K562 (cell line): ENCODE results near the gene UBA52. TPM values are rescaled to one million over a fixed set of nuclear protein-coding genes. Genes with fewer than 3 reads are reported as not detected.

Source experiments
- CBFA2T3 ChIP-seq: fragments of 450-650 bp; IDR thresholded peaks from 2 replicates; pipeline ENCODE4 v1.6.1; 2017
- E2F1 ChIP-seq: sonication (generic); formaldehyde crosslinking; IDR thresholded peaks from 2 replicates; pipeline ENCODE4 v1.8.1; 2023; ENCODE audit warnings: mild to moderate bottlenecking, missing genetic modification reagents, moderate library complexity
- ELF2 ChIP-seq: fragments of 250-450 bp; sonication (Bioruptor Pico); IDR thresholded peaks from 2 replicates; pipeline ENCODE4 v1.5.0; 2021; ENCODE audit warnings: mild to moderate bottlenecking
- FOXA1 ChIP-seq: fragments of 450-650 bp; IDR thresholded peaks from 2 replicates; pipeline ENCODE4 v1.6.1; 2016; ENCODE audit warnings: mild to moderate bottlenecking, borderline replicate concordance
- HCFC1 ChIP-seq: IDR thresholded peaks from 2 replicates; pipeline ENCODE4 v1.6.1; 2012; ENCODE audit warnings: low read depth, low read length, improper control_type of control experiment
- HLTF ChIP-seq: fragments of 450-650 bp; IDR thresholded peaks from 2 replicates; pipeline ENCODE4 v1.6.1; 2016
- NCOA4 ChIP-seq: fragments of 450-650 bp; IDR thresholded peaks from 2 replicates; pipeline ENCODE4 v1.6.1; 2018; ENCODE audit warnings: mild to moderate bottlenecking; ENCODE audit not compliant: partially characterized antibody
- NFE2 ChIP-seq: IDR thresholded peaks from 2 replicates; pipeline ENCODE4 v1.6.1; 2014; ENCODE audit warnings: antibody characterized with exemption, low read depth
- PHF20 ChIP-seq: fragments of 450-650 bp; IDR thresholded peaks from 2 replicates; pipeline ENCODE4 v1.6.1; 2018; ENCODE audit not compliant: partially characterized antibody
- POLR2G ChIP-seq: fragments of 200-400 bp; formaldehyde crosslinking; IDR thresholded peaks from 2 replicates; pipeline ENCODE4 v1.6.1; 2017; ENCODE audit warnings: low read depth, mild to moderate bottlenecking, antibody characterized with exemption, low read length, moderate library complexity
- PREB ChIP-seq: sonication (generic); formaldehyde crosslinking; IDR thresholded peaks from 2 replicates; pipeline ENCODE4 v1.8.1; 2023; ENCODE audit warnings: mild to moderate bottlenecking, missing genetic modification reagents
- RBM22 ChIP-seq: fragments of 200-400 bp; formaldehyde crosslinking; IDR thresholded peaks from 2 replicates; pipeline ENCODE4 v1.6.1; 2018; ENCODE audit warnings: low read length, low read depth; ENCODE audit not compliant: poor library complexity, severe bottlenecking
- SIN3B ChIP-seq: fragments of 450-650 bp; IDR thresholded peaks from 2 replicates; pipeline ENCODE4 v1.6.1; 2017; ENCODE audit warnings: low read depth, mild to moderate bottlenecking, moderate library complexity
- STAT5A ChIP-seq: IDR thresholded peaks from 2 replicates; pipeline ENCODE4 v1.6.1; 2012; ENCODE audit warnings: low read length, inconsistent platforms, borderline replicate concordance
- U2AF1 ChIP-seq: fragments of 200-400 bp; formaldehyde crosslinking; optimal IDR thresholded peaks from 2 replicates; pipeline ENCODE3; 2017; ENCODE audit warnings: mild to moderate bottlenecking, low read depth, low read length, moderate library complexity
- ZBTB40 ChIP-seq, 2 experiments: fragments of 450-650 bp in 1 of 2; sonication (generic) in 1 of 2; formaldehyde crosslinking in 1 of 2; IDR thresholded peaks; 2 replicates each; pipeline versions ENCODE4 v1.7.1 to v1.9.0; 2016 to 2022; ENCODE audit warnings: inconsistent platforms in 1 of 2, mild to moderate bottlenecking in 1 of 2, missing genetic modification reagents in 1 of 2
- ZBTB8A ChIP-seq: fragments of 450-650 bp; IDR thresholded peaks from 2 replicates; pipeline ENCODE4 v1.6.1; 2018; ENCODE audit warnings: mild to moderate bottlenecking, moderate library complexity; ENCODE audit not compliant: partially characterized antibody
- polyA plus RNA-seq, 8 experiments: library from polyadenylated mRNA; depleted of rRNA in 4 of 8; stranded (reverse) in 5 of 8; unstranded in 3 of 8; fragments of >200 nt; fragmentation: Nextera tagmentation in 2 of 8; fragmentation: Illumina TruSeq in 1 of 8; extraction: Ambion mirVana in 2 of 8; extraction: Trizol in 1 of 8; gene quantifications; 2 replicates each; pipeline versions ENCODE4 v1.2.1 to v1.2.3, GENCODE V29; 2011 to 2014; ENCODE audit warnings: inconsistent platforms in 1 of 8, missing spikeins in 1 of 8
- total RNA-seq, 7 experiments: library from RNA; depleted of rRNA in 6 of 7; stranded (reverse); fragments of >200 nt in 6 of 7; fragmentation: Illumina TruSeq in 2 of 7; extraction: Trizol in 2 of 7; gene quantifications; 2 replicates each; pipeline versions ENCODE4 v1.2.1 to v1.2.3, GENCODE V29; 2011 to 2021; ENCODE audit warnings: low replicate concordance in 1 of 7

The UBA52 gene
- total and polyA plus RNA-seq, 9 of the 15 experiments (the other 6 are each of a cell fraction or from before 2014, with no cell fraction given), result 1,110 to 2,751 (median 1,733) TPM

GRCh38 chr19:18588611-18589379, 17.1 kb downstream of the UBA52 start, which contains the start of gene REX1BD (continued):
- peak; percentile 58 for TF ChIP-seq ZBTB40 (IDR thresholded peaks at IDR 0.05)
- no peak for TF ChIP-seq ZBTB40 (CRISPR knock-in tag; IDR thresholded peaks at IDR 0.05)
- TF ChIP-seq RBM22, result peak; percentile 76
- peak; percentile 100 for TF ChIP-seq U2AF1
- TF ChIP-seq PREB (CRISPR knock-in tag), result no peak
- TF ChIP-seq ZBTB8A, result no peak
- TF ChIP-seq SIN3B, result peak; percentile 75; the same call in 1 of the 2 replicates
- TF ChIP-seq CBFA2T3, result no peak; the same call in 1 of the 2 replicates
- TF ChIP-seq ELF2 (CRISPR knock-in tag), result peak; percentile 79
- peak; percentile 84 for TF ChIP-seq POLR2G
- TF ChIP-seq NFE2, result peak; percentile 95
- peak; percentile 82 for TF ChIP-seq PHF20
- peak; percentile 77; the same call in 1 of the 2 replicates for TF ChIP-seq HLTF
- TF ChIP-seq HCFC1, result peak; percentile 74
- peak; percentile 55 for TF ChIP-seq NCOA4
- no peak; the same call in 1 of the 2 replicates for TF ChIP-seq STAT5A
- TF ChIP-seq FOXA1, result no peak
- TF ChIP-seq E2F1 (CRISPR knock-in tag), result peak; percentile 46; the same call in 1 of the 2 replicates
